Transverse colon (tissue), 4 donors: ENCODE results near the gene ACTA2.

Experiments used
- EP300 ChIP-seq: sonication (generic); formaldehyde crosslinking; IDR thresholded peaks from one replicate; pipeline ENCODE4 v1.6.1; 2017; ENCODE audit warnings: antibody characterized with exemption, low read depth
- POLR2A ChIP-seq: fragments of 450-650 bp; IDR thresholded peaks from one replicate; pipeline ENCODE4 v1.6.1; 2016; ENCODE audit warnings: antibody characterized with exemption, mild to moderate bottlenecking, moderate library complexity
- POLR2AphosphoS5 ChIP-seq, 3 donors: sonication (generic); formaldehyde crosslinking; IDR thresholded peaks; one replicate each; pipeline ENCODE4 v1.6.1; 2016; ENCODE audit warnings: antibody characterized with exemption in 3 of 3
- TF ChIP-seq, protein P1 (sequence below), 5 experiments: fragments of 200-600 bp in 3 of 5; fragments of 450-650 bp in 2 of 5; sonication (generic) in 3 of 5; IDR thresholded peaks; 1 replicate in 2 of 5; 2 replicates in 3 of 5; pipeline ENCODE4 v1.5.1; 2016 to 2017; ENCODE audit warnings: antibody characterized with exemption in 5 of 5, inconsistent platforms in 3 of 5, mild to moderate bottlenecking in 2 of 5, moderate library complexity in 1 of 5

DNA sequence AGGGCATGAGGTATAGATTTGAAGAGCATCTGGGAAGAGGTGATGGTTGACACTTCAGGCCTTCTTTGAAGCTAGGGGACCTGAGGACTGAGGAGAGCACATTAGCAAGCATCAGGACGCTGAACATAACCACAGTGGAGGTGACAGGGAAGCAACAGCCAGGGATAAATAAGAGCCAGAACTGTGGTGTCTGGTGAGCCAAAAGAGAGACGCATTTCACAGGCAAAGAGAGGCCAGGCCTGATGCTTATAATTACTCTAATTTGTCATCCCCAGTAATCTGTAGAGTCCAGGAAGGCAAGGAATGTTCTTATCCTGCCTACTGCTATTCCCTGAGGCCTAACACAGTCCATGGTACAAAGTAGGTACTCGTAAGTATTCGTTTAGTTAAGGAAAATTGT, 27.7 kb upstream of the ACTA2 start:
- TF ChIP-seq POLR2AphosphoS5 (IDR thresholded peaks at IDR 0.05): no peak
- no peak for TF ChIP-seq POLR2A
- TF ChIP-seq, protein P1, sequence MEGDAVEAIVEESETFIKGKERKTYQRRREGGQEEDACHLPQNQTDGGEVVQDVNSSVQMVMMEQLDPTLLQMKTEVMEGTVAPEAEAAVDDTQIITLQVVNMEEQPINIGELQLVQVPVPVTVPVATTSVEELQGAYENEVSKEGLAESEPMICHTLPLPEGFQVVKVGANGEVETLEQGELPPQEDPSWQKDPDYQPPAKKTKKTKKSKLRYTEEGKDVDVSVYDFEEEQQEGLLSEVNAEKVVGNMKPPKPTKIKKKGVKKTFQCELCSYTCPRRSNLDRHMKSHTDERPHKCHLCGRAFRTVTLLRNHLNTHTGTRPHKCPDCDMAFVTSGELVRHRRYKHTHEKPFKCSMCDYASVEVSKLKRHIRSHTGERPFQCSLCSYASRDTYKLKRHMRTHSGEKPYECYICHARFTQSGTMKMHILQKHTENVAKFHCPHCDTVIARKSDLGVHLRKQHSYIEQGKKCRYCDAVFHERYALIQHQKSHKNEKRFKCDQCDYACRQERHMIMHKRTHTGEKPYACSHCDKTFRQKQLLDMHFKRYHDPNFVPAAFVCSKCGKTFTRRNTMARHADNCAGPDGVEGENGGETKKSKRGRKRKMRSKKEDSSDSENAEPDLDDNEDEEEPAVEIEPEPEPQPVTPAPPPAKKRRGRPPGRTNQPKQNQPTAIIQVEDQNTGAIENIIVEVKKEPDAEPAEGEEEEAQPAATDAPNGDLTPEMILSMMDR (IDR thresholded peaks at IDR 0.05): no peak
- no peak for TF ChIP-seq EP300
